ENCODE measurements around the gene LRRC7. TPM values are rescaled to one million over a fixed set of nuclear protein-coding genes. Genes with fewer than 3 reads are reported as not detected.

LRRC7 gene
- total and polyA plus RNA-seq, 2 of the 13 experiments (the other 11 are each of a cell fraction or from before 2014, with no cell fraction given), result not detected

GRCh38 chr1:69852151-69852550 lies 284.4 kb downstream of the LRRC7 start:
- Histone ChIP-seq H3K36me3 (replicated peaks in 1 of 2; ENCODE audit: control insufficient read depth in 1 of 2, insufficient read depth in 2 of 2, low read length in 2 of 2) (no peaks in the 10 kb centered on the region), H3K9ac (ENCODE audit: insufficient read depth, low read depth, low read length) (no peak overlapping the region), H3K27ac (ENCODE audit: extremely low read length, insufficient read depth, low read length) (no peak overlapping the region), H3K4me1 (ENCODE audit: insufficient read depth, low read length) (no peaks in the 10 kb centered on the region), H3K27me3 (ENCODE audit: control insufficient read depth in 1 of 2, insufficient read depth in 2 of 2, low read length in 2 of 2) (no peaks in the 10 kb centered on the region), H3K4me3 (replicated peaks in 1 of 3; ENCODE audit: insufficient read depth in 1 of 3, low read depth in 2 of 3, low read length in 3 of 3) (no peak overlapping the region), H3K4me2 (ENCODE audit: low read depth, low read length) (no peak overlapping the region), H3K9me3 (ENCODE audit: low read length) (no peaks in the 10 kb centered on the region), H4K20me1 (ENCODE audit: insufficient read depth, low read length) (no peaks in the 10 kb centered on the region), H2AFZ (ENCODE audit: low read length) (no peak overlapping the region), H3K79me2 (ENCODE audit: insufficient read depth, low read length) (no peaks in the 10 kb centered on the region)
- BruUV-seq (replicated peaks), result no TSS peak
- in situ Hi-C loops (cut with HindIII; ENCODE audit: extremely low pct_ligation_motif_present, low pct_unique_long_range_greater_than_20kb) (no loop called here), intact Hi-C loops (cut with micrococcal nuclease; ENCODE audit: unreplicated experiment) (no loop called here)
- WGBS (ENCODE audit: low lambda C conversion rate), result 0% methylated on average over 4 of the region's 4 CpGs
- FAIRE-seq (no peak), ATAC-seq (no peak), DNase-seq (ENCODE audit: low spot score) (no peak)
- CTCF ChIA-PET (ENCODE audit: low intra/inter-chr PET ratio, low total read pairs), result no interaction called here
- TF ChIP-seq, protein P1, sequence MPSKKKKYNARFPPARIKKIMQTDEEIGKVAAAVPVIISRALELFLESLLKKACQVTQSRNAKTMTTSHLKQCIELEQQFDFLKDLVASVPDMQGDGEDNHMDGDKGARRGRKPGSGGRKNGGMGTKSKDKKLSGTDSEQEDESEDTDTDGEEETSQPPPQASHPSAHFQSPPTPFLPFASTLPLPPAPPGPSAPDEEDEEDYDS (CRISPR knock-in tag; IDR thresholded peaks at IDR 0.05), result no peak
- TF ChIP-seq ZNF350 (CRISPR knock-in tag; IDR thresholded peaks at IDR 0.05; ENCODE audit: borderline replicate concordance, low read depth), result no peak
- no peak for TF ChIP-seq DNMT3B (CRISPR knock-in tag; conservative IDR thresholded peaks at IDR 0.05)
- TF ChIP-seq BORCS8-MEF2B (CRISPR knock-in tag; IDR thresholded peaks at IDR 0.05), result no peak
- TF ChIP-seq ZBTB7B (CRISPR knock-in tag; IDR thresholded peaks at IDR 0.05), result no peak
- no peak for TF ChIP-seq GATA4 (IDR thresholded peaks at IDR 0.05; ENCODE audit: borderline replicate concordance, low read depth)
- TF ChIP-seq ZNF275 (CRISPR knock-in tag; IDR thresholded peaks at IDR 0.05; ENCODE audit: borderline replicate concordance), result no peak
- no peak for TF ChIP-seq ATF7-NPFF (CRISPR knock-in tag; IDR thresholded peaks at IDR 0.05; ENCODE audit: low read depth)
- no peak for TF ChIP-seq HOXA9 (CRISPR knock-in tag; IDR thresholded peaks at IDR 0.05; ENCODE audit: borderline replicate concordance)
- no peak for TF ChIP-seq CBX5 (CRISPR knock-in tag; IDR thresholded peaks at IDR 0.05; ENCODE audit: borderline replicate concordance)
- TF ChIP-seq YEATS2 (CRISPR knock-in tag; IDR thresholded peaks at IDR 0.05; ENCODE audit: borderline replicate concordance), result no peak
- TF ChIP-seq ATM (IDR thresholded peaks at IDR 0.05; ENCODE audit: borderline replicate concordance), result no peak
- no peak for TF ChIP-seq FOXK1 (CRISPR knock-in tag; IDR thresholded peaks at IDR 0.05; ENCODE audit: borderline replicate concordance, low read depth)
- TF ChIP-seq, protein P2, sequence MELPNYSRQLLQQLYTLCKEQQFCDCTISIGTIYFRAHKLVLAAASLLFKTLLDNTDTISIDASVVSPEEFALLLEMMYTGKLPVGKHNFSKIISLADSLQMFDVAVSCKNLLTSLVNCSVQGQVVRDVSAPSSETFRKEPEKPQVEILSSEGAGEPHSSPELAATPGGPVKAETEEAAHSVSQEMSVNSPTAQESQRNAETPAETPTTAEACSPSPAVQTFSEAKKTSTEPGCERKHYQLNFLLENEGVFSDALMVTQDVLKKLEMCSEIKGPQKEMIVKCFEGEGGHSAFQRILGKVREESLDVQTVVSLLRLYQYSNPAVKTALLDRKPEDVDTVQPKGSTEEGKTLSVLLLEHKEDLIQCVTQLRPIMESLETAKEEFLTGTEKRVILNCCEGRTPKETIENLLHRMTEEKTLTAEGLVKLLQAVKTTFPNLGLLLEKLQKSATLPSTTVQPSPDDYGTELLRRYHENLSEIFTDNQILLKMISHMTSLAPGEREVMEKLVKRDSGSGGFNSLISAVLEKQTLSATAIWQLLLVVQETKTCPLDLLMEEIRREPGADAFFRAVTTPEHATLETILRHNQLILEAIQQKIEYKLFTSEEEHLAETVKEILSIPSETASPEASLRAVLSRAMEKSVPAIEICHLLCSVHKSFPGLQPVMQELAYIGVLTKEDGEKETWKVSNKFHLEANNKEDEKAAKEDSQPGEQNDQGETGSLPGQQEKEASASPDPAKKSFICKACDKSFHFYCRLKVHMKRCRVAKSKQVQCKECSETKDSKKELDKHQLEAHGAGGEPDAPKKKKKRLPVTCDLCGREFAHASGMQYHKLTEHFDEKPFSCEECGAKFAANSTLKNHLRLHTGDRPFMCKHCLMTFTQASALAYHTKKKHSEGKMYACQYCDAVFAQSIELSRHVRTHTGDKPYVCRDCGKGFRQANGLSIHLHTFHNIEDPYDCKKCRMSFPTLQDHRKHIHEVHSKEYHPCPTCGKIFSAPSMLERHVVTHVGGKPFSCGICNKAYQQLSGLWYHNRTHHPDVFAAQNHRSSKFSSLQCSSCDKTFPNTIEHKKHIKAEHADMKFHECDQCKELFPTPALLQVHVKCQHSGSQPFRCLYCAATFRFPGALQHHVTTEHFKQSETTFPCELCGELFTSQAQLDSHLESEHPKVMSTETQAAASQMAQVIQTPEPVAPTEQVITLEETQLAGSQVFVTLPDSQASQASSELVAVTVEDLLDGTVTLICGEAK (IDR thresholded peaks at IDR 0.05), result no peak
- TF ChIP-seq, protein P2 (CRISPR knock-in tag; IDR thresholded peaks at IDR 0.05), result no peak
- POLR2A ChIA-PET, result no interaction called here

All from HepG2 (cell line).